Fibroblast of the conjunctiva (primary cell): ENCODE measurements around the gene CNTNAP1.

Experiments
- DNase-seq: peaks from one replicate; pipeline ENCODE4 v3.0.0-alpha.2; 2010; ENCODE audit warnings: low read depth

The CNTNAP1 gene

GRCh38 chr17:42685831-42686230 lies 3.5 kb downstream of the CNTNAP1 start:
- DNase-seq: no peak

GRCh38 chr17:42686520-42687128 lies 4.3 kb downstream of the CNTNAP1 start:
- no peak for DNase-seq

- DNase-seq: no peak
Observed at GRCh38 chr17:42687707-42688320, 5.5 kb downstream of the CNTNAP1 start.

GRCh38 chr17:42690596-42690995 lies 8.3 kb downstream of the CNTNAP1 start:
- DNase-seq: no peak

- DNase-seq: no peak
Observed at GRCh38 chr17:42691021-42691545, 8.8 kb downstream of the CNTNAP1 start.

- no peak for DNase-seq
Observed at GRCh38 chr17:42692489-42692888, 10.2 kb downstream of the CNTNAP1 start.

GRCh38 chr17:42694524-42694923 lies 12.2 kb downstream of the CNTNAP1 start:
- DNase-seq: no peak

GRCh38 chr17:42695500-42695899 lies 13.2 kb downstream of the CNTNAP1 start:
- no peak for DNase-seq

- DNase-seq: no peak
Observed at GRCh38 chr17:42697108-42697811, 14.9 kb downstream of the CNTNAP1 start.

GRCh38 chr17:42698736-42699414 lies 16.5 kb downstream of the CNTNAP1 start:
- DNase-seq: peak; percentile 71

GRCh38 chr17:42699415-42699740 lies 17.0 kb downstream of the CNTNAP1 start:
- no peak for DNase-seq

- DNase-seq: no peak
Observed at GRCh38 chr17:42700586-42701289, 18.4 kb downstream of the CNTNAP1 start.

GRCh38 chr17:42702446-42702845 lies 20.1 kb downstream of the CNTNAP1 start:
- DNase-seq: no peak

GRCh38 chr17:42704490-42704836 lies 22.1 kb downstream of the CNTNAP1 start:
- no peak for DNase-seq

GRCh38 chr17:42704837-42705494 lies 22.6 kb downstream of the CNTNAP1 start:
- no peak for DNase-seq

- DNase-seq: no peak
Observed at GRCh38 chr17:42706732-42707131, 24.4 kb downstream of the CNTNAP1 start.

- no peak for DNase-seq
Observed at GRCh38 chr17:42708588-42708987, 26.3 kb downstream of the CNTNAP1 start.

GRCh38 chr17:42709561-42709960 lies 27.2 kb downstream of the CNTNAP1 start:
- DNase-seq: no peak

- DNase-seq: peak; percentile 73
Observed at GRCh38 chr17:42720996-42721583, 38.8 kb downstream of the CNTNAP1 start.

GRCh38 chr17:42723636-42724035 lies 41.3 kb downstream of the CNTNAP1 start:
- DNase-seq: no peak

- DNase-seq: no peak
Observed at GRCh38 chr17:42725143-42725542, 42.8 kb downstream of the CNTNAP1 start.
